PFSK-1 (cell line): ENCODE results near the gene CCDC7.

Experiments used
- FOXP2 ChIP-seq: optimal IDR thresholded peaks from 2 replicates; pipeline ENCODE3; 2011; ENCODE audit warnings: borderline replicate concordance, control low read depth, inconsistent platforms; ENCODE audit not compliant: insufficient read depth; ENCODE audit errors: extremely low read length, extremely low read depth
- POLR2AphosphoS5 ChIP-seq: IDR thresholded peaks from 2 replicates; pipeline ENCODE4 v1.6.1; 2012; ENCODE audit warnings: low read depth, mild to moderate bottlenecking, control low read depth, low read length, moderate library complexity
- SIN3A ChIP-seq: IDR thresholded peaks from 2 replicates; pipeline ENCODE4 v1.6.1; 2012; ENCODE audit warnings: mild to moderate bottlenecking, low read length, moderate library complexity, borderline replicate concordance; ENCODE audit not compliant: insufficient read depth
- TAF1 ChIP-seq: IDR thresholded peaks from 2 replicates; pipeline ENCODE4 v1.6.1; 2012; ENCODE audit warnings: low read length, control low read depth, borderline replicate concordance; ENCODE audit not compliant: insufficient read depth
- TF ChIP-seq, protein P1 (sequence below), 2 experiments: IDR thresholded peaks; 2 replicates each; pipeline versions ENCODE4 v1.6.1 to v1.8.0; 2011 to 2012; ENCODE audit warnings: low read depth in 2 of 2, low read length in 2 of 2, control low read depth in 1 of 2, inconsistent platforms in 1 of 2, mild to moderate bottlenecking in 1 of 2, moderate library complexity in 1 of 2; ENCODE audit not compliant: insufficient read depth in 1 of 2

The CCDC7 gene

DNA sequence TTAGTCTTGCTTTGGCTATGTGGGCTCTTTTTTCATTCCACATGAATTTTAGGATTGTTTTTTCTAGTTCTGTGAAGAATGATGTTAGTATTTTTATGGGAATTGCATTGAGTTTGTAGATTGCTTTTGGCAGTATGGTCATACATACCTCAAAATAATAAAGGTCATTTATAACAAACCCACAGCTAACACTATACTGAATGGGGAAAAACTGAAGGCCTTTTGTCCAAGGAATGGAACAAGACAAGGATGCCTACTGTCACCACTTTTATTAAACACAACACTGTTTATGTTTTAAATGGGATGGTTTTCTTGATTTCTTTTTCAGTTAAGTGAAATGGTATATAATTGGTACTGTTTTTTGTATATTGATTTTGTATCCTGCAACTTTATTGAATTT is 84.3 kb downstream of the CCDC7 start:
- TF ChIP-seq POLR2AphosphoS5: no peak
- TF ChIP-seq TAF1: no peak
- TF ChIP-seq FOXP2: no peak
- TF ChIP-seq SIN3A: no peak
- TF ChIP-seq, protein P1, sequence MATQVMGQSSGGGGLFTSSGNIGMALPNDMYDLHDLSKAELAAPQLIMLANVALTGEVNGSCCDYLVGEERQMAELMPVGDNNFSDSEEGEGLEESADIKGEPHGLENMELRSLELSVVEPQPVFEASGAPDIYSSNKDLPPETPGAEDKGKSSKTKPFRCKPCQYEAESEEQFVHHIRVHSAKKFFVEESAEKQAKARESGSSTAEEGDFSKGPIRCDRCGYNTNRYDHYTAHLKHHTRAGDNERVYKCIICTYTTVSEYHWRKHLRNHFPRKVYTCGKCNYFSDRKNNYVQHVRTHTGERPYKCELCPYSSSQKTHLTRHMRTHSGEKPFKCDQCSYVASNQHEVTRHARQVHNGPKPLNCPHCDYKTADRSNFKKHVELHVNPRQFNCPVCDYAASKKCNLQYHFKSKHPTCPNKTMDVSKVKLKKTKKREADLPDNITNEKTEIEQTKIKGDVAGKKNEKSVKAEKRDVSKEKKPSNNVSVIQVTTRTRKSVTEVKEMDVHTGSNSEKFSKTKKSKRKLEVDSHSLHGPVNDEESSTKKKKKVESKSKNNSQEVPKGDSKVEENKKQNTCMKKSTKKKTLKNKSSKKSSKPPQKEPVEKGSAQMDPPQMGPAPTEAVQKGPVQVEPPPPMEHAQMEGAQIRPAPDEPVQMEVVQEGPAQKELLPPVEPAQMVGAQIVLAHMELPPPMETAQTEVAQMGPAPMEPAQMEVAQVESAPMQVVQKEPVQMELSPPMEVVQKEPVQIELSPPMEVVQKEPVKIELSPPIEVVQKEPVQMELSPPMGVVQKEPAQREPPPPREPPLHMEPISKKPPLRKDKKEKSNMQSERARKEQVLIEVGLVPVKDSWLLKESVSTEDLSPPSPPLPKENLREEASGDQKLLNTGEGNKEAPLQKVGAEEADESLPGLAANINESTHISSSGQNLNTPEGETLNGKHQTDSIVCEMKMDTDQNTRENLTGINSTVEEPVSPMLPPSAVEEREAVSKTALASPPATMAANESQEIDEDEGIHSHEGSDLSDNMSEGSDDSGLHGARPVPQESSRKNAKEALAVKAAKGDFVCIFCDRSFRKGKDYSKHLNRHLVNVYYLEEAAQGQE (IDR thresholded peaks at IDR 0.05; ENCODE audit: insufficient read depth in 1 of 2, low read depth in 2 of 2, low read length in 2 of 2): no peak

DNA sequence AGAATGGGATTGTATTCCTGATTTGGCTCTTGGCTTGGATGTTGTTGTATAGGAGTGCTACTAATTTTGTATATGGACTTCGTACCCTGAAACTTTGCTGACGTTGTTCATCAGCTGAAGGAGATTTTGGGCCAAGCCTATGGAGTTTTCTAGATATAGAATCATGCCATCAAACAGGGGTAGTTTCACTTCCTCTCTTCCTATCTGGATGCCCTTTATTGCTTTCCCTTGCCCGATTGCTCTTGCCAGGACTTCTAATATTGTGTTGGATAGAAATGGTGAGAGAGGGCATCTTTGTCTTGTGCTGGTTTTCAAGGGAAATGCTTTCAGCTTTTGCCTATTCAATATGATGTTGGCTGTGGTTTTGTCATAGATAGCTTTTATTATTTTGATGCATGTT is 92.3 kb downstream of the CCDC7 start:
- TF ChIP-seq TAF1 (no peak), POLR2AphosphoS5 (no peak), SIN3A (no peak), FOXP2 (no peak)
- TF ChIP-seq, protein P1 (IDR thresholded peaks at IDR 0.05; ENCODE audit: insufficient read depth in 1 of 2, low read depth in 2 of 2, low read length in 2 of 2): no peak

DNA sequence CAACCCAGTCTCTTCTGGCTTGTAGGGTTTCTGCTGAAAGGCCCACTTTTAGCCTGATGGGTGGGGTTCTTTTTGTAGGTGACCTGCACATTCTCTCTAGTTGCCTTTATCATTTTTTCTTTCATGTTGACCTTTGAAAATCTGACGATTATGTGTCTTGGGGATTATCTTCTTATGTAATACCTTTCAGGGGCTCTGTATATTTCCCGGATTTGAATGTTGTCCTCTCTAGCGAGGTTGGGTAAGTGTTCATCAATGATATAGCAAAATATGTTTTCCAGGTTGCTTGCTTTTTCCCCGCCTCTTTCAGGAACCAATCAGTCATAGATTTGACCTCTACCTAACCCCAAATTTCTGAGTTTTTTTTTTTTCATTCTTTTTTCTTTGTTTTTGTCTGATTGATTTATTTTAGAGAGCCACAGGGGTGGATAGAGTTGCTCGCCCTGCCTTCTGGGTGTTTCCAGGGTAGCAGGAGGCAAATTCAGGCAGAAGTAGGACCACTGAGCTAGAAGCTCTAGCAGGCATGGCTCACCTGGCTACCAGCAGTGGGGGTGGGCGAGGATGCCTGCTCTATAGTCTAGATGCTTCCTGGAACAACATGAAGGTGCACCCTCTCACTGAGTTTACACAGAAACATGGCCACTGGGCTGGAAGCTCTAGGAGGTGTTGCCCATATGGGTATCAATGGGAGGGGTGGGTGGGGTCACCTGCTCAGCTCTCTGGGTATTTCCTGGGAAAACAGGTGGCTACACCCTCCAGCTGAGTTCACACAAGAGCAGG is 94.9 kb downstream of the CCDC7 start:
- TF ChIP-seq POLR2AphosphoS5 (no peak), TAF1 (no peak), SIN3A (no peak), FOXP2 (no peak)
- TF ChIP-seq, protein P1 (IDR thresholded peaks at IDR 0.05; ENCODE audit: insufficient read depth in 1 of 2, low read depth in 2 of 2, low read length in 2 of 2): no peak

DNA sequence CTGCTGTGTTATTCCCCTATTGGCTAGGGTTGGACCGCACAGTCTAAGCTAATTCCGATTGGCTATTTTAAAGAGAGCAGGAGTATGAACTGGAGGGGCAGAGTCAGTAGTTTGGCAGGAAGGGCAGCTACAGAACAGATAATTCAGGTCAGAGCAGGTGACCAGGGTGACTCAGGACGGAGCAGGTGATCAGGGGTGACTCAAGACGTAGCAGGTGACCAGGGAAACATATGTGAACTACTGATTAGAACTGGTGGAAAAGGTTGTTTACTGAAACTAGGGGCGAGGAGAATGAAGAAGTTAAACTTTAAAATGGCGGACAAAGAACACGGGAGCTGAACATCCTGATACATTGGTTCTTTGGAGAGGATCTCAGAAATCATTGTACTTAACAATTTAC is 102.3 kb downstream of the CCDC7 start:
- no peak for TF ChIP-seq POLR2AphosphoS5
- no peak for TF ChIP-seq SIN3A
- TF ChIP-seq, protein P1 (IDR thresholded peaks at IDR 0.05; ENCODE audit: insufficient read depth in 1 of 2, low read depth in 2 of 2, low read length in 2 of 2): no peak
- no peak for TF ChIP-seq TAF1
- TF ChIP-seq FOXP2: no peak
